DMS153 (cell line): ENCODE results near the gene CARD9.

Experiments used
- DNase-seq: peaks from one replicate; lab custom pipeline; 2025; lab: John Stamatoyannopoulos, UW

The CARD9 gene

GRCh38 chr9:136347472-136348256 is 25.8 kb downstream of the CARD9 start:
- DNase-seq: no peak

- DNase-seq: no peak
These were observed 26.5 kb downstream of the CARD9 start for GRCh38 chr9:136346927-136347465.

- no peak for DNase-seq
These were observed 27.4 kb downstream of the CARD9 start for GRCh38 chr9:136346157-136346481.

GRCh38 chr9:136345281-136346156 is 27.9 kb downstream of the CARD9 start:
- no peak for DNase-seq

GRCh38 chr9:136344544-136345280 is 28.8 kb downstream of the CARD9 start:
- DNase-seq: no peak

DNA sequence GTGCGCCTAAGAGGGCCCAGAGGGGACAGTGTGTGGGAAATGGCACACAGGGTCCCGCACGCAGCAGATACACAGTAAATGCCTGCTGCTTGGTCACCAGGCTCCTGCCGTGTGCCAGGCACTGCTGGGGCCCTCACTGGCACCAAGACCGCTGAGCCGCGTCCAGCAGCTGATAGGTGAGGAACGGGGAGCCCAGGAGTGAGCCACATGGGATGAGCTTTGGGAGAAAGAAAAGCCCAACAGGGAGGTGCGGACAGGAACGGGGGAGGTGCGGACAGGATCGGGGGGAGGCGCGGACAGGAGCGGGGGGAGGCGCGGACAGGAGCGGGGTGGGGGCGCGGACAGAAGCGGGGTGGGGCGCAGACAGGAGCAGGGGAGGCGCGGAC is 29.6 kb downstream of the CARD9 start:
- no peak for DNase-seq

DNA sequence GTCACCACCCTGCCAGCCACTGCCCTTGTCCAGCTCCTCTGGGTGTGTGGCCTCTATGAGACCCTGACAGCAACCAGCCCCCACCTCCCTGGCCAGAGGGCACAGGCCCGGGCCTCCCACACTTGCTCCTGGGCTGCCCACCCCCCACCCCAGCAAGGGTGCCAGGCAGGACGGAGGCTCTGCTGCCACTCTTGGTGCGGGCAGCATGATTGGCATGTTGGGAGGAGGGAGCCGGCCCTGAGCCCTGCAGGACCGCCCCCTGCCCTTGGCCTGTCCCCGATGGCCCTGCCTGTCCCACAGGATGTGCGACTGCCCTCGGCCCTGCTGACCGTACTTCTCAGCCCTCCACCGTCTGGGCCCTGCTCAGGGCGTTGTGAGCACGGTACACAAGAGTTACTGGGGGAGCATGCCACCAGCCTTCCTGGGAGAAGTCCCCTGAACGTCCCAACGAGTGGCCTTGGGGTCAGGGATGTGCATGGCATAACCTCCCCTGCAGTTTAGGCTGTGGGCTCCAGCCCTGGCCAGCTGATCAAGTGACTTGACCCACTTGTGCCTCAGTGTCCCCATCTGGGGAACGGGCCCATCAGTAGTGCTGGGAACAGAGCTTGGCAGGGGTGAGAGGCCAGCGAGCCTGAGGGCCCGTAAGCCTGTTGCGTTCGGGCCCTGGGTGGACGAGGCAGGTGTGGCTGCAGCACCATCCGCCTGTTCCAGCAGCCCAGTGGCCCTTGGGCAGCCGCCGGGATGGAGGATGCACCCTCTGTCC is 30.2 kb downstream of the CARD9 start:
- no peak for DNase-seq

DNA sequence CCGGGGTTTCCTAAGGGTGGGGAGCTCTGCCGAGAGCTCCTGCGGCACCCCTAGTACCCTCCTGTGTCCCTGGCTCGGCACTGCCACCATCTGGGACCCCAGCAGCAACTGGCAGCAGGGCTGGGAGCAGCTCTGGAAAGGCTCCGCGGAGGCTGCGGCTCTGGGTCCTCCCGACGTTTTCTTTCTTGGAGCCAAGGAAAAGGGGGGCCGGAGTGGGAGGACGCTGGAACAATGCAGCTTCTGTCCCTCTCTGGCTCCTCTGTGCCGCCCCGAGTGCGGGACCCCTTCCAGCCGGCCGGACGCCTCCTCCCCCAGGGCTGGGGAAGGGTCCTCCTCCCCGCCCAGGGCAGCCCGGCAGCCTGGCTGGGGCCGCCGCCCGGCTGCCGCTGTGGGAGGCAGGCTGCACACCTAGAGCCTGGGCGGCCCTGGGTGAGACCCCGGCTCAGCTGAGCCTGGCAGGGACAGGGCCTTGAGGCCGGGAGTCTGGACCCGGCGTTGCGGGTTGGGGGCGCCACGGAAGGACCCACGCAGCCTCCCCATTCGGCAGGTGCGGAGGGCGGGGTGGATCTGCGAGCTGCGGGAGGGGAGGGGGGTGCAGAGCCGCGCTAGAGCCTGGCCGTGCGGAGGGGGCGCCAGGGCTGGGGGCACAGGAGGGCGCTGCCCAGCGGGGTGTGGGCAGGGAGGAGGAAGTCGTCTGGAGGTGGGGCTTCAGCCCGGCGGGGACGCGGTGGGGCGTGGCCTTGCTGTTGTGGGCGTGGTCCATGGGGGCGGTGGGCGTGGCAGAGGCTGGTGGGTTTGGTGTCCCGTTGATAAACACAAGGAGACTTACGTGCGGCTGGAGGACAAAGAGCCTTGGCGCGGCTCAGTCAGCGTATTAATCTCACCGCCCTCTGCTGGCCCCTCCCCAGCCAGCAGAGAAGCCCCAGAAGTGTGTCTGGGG is 31.0 kb downstream of the CARD9 start:
- peak; percentile 54 for DNase-seq

- no peak for DNase-seq
These were observed 31.7 kb downstream of the CARD9 start for GRCh38 chr9:136341769-136342168.

DNA sequence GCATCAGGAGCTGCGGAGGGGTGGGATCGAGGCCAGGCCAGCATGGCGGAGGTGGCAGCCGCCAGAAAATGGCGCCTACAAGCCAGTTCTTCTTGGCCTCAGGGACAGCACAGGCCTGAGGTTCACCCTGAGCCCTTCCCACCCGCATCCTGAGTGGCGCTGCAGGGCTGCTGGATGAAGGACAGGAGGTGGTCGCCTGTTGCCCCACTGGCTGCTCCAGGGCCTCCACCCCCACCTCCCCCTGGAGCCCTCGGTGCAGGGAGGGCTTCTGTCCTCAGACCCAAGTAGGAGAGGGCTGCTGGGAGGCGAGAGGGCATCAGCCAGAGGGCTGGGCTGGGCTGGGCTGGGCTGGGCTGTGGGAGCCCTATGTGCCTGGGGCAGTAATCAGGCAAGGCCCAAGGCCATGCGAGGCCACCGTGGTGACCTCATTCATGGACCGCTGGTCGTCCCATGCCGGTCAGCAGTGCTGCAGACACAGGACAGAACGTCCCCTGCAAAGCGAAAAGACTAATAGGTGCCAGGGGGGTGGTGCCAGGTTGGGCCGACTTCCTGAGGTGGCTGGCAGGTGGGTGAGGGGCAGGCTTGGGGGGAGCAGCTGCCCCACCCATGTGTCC is 32.3 kb downstream of the CARD9 start:
- no peak for DNase-seq

GRCh38 chr9:136340356-136341041 is 33.0 kb downstream of the CARD9 start:
- DNase-seq: no peak

DNA sequence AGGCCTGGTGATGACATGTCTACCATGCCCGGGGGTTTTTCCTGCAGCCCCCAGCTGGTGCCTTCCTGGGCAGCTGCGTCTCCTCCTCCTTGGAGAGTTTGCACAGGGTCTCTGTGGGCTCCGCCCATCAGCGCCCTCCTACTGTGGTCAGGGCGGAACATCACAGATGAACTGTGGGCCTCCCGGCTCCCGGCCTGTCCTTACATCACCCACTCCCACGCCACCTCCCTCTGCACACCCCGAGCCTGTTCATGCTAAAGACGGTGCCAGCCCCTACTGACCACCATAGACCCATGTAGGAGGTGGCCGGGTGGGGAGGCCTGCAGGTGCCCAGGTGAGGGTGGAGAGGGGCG is 33.5 kb downstream of the CARD9 start:
- no peak for DNase-seq

GRCh38 chr9:136339173-136339957 is 34.1 kb downstream of the CARD9 start:
- peak; percentile 12 for DNase-seq

- no peak for DNase-seq
These were observed 35.0 kb downstream of the CARD9 start for GRCh38 chr9:136338511-136338910.

DNA sequence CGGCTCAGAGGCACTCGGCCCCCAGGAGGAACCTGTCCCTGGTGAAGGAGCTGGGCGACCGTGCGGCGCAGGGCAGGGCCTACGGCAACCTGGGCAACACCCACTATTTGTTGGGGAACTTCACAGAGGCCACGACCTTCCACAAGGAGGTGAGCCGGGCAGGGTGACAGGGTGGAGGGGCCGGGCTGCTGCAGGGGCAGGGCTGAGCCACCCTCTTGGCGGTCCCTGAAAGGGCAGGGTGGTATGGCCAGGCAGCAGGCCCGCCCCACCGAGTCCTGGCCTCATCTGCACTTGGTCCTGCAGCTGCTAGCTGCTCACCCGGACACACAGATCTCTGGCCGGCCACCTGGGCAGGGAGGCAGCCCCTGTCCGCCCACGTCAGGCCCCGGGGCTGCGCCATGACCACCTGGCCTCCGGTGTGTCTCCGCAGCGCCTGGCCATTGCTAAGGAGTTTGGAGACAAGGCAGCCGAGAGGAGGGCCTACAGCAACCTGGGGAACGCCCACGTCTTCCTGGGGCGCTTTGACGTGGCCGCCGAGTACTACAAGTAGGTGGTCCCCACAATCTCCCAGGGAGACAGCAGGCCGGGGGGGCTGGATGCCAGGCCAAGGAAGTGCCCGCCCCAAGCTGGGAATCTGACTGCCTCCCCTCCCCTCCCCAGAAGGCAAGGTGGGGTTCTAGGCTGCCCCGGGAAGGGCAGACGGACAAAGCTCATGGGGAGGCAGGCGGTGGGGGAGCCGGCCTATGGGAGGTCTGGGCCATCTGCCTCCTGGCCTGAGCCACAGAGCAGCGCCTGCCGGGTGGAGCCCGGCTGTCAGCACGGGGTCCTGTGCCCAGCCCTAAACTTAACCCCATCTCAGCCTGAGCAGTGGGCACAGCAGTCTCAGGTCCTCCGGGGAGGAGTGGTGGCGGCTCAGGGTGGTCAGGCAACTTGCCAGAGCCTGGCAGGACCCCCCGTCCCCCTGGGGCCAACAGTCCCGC is 35.8 kb downstream of the CARD9 start:
- no peak for DNase-seq

DNA sequence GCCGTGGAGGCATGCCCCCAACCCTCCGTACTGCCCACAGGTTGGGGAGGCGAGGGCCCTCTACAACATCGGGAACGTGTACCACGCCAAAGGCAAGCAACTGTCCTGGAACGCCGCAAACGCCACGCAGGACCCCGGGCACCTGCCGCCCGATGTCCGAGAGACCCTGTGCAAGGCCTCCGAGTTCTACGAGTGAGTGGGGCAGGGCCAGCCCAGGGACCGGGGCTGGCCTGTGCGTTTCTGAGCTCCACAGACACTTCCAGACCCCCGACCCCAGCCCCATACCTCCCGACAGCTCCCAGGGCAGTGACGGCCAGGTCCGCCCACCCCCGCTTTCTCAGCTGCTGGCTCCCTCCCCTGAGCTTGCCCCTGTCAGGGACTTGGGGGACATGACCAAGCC is 36.6 kb downstream of the CARD9 start:
- DNase-seq: no peak

- no peak for DNase-seq
These were observed 37.2 kb downstream of the CARD9 start for GRCh38 chr9:136336156-136336870.
